ENCODE results near the gene KIF26B.

GRCh38 chr1:245142171-245142798, 12.5 kb upstream of the KIF26B start:
- TF ChIP-seq JUN (CRISPR knock-in tag; IDR thresholded peaks at IDR 0.05) (no peak), ETV6 (CRISPR knock-in tag; IDR thresholded peaks at IDR 0.05) (no peak)
